ENCODE measurements around the gene RFX5. TPM values are rescaled to one million over a fixed set of nuclear protein-coding genes. Genes with fewer than 3 reads are reported as not detected.

Gene RFX5
- total RNA-seq, 4 donors from 2014 or later = 20.2 to 27.5 (median 22.8) TPM

DNA sequence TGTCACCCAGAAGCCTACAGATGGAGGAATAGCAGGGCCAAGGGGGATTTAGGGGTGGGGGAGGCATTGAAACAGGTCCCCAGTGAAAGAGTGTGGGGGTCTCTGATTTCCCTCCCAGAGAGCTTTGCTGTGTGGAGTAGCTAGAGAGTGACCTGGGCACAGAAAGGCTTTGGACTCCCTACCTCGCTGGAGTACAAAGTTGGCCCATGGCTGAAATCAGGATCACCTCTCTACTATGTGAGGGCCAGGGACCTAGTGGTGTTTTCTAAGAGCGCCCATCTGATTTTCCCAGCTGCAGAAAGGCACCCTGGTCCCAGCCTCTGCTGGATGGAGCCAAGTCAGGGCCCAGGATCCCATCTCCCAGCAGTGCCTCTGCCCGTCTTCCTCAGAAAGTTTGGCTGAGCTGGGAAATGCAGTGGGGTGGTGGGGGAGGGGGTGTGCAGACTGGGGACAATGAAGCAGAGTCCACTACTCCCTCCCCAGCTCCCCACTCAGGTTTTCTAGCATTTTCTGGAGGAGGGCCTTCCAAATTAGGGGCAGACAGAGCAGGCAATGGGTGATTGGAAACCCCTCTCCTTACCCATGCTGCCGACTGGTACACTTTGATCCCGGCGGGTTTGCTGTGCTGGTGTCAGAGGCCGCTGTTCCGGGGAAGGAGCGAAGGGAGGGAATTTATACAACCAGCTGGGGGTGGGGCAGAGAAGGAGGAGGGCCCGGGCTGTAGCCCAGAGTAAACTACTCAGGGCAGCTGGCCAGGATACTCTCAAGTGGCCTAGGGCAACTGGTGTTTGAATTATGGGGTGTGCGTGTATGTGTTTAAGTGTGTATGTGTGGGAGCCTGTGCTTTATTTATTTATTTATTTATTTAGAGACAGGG, 25.2 kb upstream of the RFX5 start, which contains the start of gene SELENBP1:
Gene SELENBP1 (minus strand): TSS at position 648 of the 877 bp plus-strand sequence. CDS start 64 bp downstream, at position 584.
- TF ChIP-seq, protein P1, sequence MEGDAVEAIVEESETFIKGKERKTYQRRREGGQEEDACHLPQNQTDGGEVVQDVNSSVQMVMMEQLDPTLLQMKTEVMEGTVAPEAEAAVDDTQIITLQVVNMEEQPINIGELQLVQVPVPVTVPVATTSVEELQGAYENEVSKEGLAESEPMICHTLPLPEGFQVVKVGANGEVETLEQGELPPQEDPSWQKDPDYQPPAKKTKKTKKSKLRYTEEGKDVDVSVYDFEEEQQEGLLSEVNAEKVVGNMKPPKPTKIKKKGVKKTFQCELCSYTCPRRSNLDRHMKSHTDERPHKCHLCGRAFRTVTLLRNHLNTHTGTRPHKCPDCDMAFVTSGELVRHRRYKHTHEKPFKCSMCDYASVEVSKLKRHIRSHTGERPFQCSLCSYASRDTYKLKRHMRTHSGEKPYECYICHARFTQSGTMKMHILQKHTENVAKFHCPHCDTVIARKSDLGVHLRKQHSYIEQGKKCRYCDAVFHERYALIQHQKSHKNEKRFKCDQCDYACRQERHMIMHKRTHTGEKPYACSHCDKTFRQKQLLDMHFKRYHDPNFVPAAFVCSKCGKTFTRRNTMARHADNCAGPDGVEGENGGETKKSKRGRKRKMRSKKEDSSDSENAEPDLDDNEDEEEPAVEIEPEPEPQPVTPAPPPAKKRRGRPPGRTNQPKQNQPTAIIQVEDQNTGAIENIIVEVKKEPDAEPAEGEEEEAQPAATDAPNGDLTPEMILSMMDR (IDR thresholded peaks at IDR 0.05; ENCODE audit: low read depth) = no peak

DNA sequence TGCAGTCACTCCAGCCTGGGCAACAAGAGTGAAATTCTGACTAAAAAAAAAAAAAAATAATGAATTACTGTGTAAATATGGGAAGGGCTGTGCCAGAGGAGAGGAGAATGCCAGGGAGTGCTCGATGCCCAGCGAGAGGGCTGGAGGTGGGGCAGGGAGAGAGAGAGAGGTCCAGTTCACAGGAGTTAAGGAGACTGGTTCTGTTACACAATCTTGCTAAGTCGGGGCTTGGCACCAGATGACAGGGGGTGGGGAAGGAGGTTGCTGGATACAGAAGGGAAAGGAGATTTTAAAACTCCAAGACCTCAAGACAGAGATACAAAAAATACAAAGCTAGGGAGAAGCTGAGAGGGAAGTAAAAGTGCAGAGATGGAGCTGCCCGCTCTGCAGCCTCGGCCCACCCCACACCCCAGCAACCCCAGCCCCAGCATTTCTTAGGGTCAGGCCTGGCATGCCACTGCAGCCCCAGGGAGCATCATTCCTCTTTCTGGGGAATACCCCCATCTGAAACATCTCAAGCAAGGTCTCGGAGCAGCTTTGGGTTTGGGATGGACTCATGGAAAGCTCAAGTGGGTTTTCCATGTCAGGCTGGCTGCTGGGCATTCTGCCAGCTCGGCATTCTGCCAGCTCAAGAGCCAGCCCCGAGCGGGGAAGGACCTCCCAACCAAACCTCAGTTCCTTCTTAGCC, 24.5 kb upstream of the RFX5 start:
- TF ChIP-seq, protein P1 (IDR thresholded peaks at IDR 0.05; ENCODE audit: low read depth) = no peak

DNA sequence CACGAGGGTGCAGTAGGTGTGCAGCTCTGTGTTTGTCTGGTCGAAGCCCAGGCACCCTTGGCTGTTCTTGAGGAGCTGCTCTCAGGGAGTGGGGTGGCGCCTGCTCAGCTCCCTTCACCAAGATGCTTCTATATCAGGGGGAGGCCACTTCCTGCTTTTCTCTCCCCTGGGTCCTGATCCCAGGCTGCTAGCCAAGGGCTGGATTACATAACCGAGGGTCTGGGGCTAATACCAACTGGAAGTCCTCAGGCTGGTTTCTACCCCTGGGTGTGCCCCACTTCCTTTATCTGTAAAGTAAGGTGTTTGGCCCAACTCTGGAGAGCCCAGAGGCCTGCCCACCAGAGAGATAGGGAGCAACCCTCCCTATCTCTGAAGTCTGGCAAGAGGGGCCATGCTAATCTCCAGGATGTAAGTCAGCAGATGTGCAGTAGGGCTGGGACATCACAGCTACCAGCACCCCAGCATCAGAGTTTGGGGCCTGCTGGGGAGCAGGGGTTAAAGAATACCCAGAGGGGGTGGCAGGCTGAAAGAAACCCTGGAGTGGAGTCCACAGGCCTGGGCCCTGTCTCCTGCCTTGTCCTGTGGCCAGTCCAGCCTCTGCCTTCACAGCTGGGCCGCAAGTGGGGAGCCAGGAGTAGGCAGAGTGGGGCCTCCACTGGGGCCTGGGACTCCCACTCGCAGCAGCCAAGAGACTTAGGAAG, 23.3 kb upstream of the RFX5 start:
- TF ChIP-seq, protein P1 (IDR thresholded peaks at IDR 0.05; ENCODE audit: low read depth) = no peak

DNA sequence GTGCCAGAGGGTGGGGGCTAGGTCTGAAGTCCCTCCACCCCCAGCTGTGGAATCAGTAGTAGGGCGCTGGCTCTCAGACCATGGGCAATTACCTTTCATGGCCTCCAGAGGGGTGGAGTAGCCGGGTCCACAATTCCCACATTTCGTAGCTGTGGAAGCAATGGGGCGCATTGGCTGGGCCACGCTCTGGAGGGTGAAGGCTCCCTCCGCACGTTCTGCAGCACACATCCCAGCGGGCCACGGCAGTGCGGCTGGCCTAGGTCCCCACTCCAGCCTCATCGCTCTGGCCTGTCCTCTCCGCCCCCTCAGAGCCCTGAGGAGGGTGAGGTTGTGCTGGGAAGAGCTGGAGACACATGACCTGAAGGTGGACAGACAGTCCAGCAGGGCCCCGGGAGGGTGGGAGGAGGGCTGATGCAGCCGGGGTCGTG, 22.6 kb upstream of the RFX5 start:
- TF ChIP-seq, protein P1 (IDR thresholded peaks at IDR 0.05; ENCODE audit: low read depth) = no peak

DNA sequence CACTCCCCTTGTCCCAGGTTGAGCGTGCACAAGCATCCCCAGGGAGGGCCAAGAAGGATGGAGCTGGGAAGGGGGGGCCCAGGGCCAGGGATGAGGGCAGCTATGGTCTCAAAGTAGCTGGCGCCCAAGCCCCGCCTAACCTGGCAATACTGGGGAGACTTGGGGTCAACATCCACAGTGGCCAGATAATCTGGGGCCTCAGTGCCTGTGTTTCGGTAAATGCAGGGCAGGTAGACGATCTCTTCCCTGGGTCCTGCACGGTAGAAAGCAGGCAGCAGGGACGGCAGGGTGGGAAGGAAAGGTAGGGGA, 22.2 kb upstream of the RFX5 start:
- TF ChIP-seq, protein P1 (IDR thresholded peaks at IDR 0.05; ENCODE audit: low read depth) = no peak

DNA sequence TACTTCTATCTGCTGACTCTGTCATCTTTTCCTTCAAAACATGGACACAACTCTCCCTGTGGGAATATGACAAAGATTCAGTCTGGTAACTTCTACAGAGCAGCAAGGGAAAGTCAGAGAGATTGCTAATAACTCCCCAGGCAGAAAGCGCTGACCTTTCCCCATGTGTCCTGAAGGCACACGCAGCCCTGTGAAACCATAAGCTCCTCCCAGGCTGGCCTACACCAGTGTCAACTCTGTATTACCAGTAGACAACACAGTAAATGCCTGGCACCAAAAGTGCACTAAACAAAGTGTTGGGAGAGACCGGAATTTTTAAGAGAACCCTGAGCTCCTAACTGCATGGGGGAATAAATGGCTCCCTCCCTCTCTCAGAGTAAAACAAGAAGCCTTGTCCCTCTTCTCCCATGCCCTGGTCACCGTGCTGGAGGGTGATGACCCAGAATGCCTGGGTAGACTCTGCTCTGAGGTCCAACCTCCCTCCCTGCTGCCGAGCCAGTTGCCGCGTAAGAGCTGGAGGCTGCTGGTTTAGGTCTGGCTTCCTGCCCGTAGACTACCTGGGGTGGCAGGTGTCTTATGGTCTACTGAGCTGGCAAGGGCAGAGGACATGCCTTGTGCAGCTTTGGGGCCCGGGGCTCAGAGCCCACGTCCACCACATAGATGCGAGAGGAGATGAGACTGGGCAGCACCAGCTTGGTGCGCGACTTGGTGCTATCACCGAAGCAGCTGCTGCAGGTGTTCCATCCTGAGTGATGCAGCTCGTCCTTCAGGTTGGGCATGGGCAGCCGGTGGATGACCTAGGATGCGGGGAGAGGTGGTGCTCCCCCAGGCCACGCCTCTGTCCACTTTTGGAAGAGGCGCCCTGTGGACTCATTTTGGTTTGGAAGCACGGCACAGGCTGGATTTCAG, 21.6 kb upstream of the RFX5 start:
- TF ChIP-seq, protein P1 (IDR thresholded peaks at IDR 0.05; ENCODE audit: low read depth) = no peak
